Esophagus muscularis mucosa (tissue), 4 donors: ENCODE data around the gene KAZN. TPM values are rescaled to one million over a fixed set of nuclear protein-coding genes. Genes with fewer than 3 reads are reported as not detected.

Experiments used
- DNase-seq: peaks from one replicate; pipeline ENCODE4 v3.0.0-alpha.2; 2017; ENCODE audit errors: extremely low spot score
- H3K27ac ChIP-seq, 4 donors: fragments of 200-600 bp; sonication (generic); replicated peaks in 1 of 4; 1 replicate in 3 of 4; 2 replicates in 1 of 4; pipeline ENCODE4 v1.5.1; 2016 to 2019; ENCODE audit warnings: mild to moderate bottlenecking in 1 of 4
- H3K27me3 ChIP-seq, 4 donors: fragments of 200-600 bp; sonication (generic); one replicate each; pipeline versions ENCODE4 v1.5.1 to v1.6.0; 2016 to 2019
- H3K36me3 ChIP-seq, 4 donors: fragments of 200-600 bp; sonication (generic); one replicate each; pipeline ENCODE4 v1.5.1; 2016 to 2019
- H3K4me1 ChIP-seq, 4 donors: fragments of 200-600 bp; sonication (generic); one replicate each; pipeline ENCODE4 v1.5.1; 2016 to 2019
- H3K4me3 ChIP-seq, 4 donors: fragments of 200-600 bp; sonication (generic); 1 replicate in 2 of 4; 2 replicates in 2 of 4; pipeline ENCODE4 v1.5.1; 2016 to 2019; ENCODE audit warnings: mild to moderate bottlenecking in 4 of 4, moderate library complexity in 1 of 4
- H3K9me3 ChIP-seq, 4 donors: fragments of 200-600 bp; sonication (generic); 1 replicate in 3 of 4; 2 replicates in 1 of 4; pipeline ENCODE4 v1.5.1; 2016 to 2019
- CTCF ChIP-seq, 3 experiments: fragments of 200-600 bp in 2 of 3; fragments of 450-650 bp in 1 of 3; sonication (generic) in 2 of 3; IDR thresholded peaks; one replicate each; pipeline ENCODE4 v1.5.1; 2017 to 2019; ENCODE audit warnings: antibody characterized with exemption in 3 of 3, mild to moderate bottlenecking in 2 of 3, moderate library complexity in 1 of 3
- EP300 ChIP-seq: sonication (generic); formaldehyde crosslinking; IDR thresholded peaks from one replicate; pipeline ENCODE4 v1.6.1; 2017; ENCODE audit warnings: antibody characterized with exemption
- POLR2A ChIP-seq: fragments of 450-650 bp; IDR thresholded peaks from one replicate; pipeline ENCODE4 v1.6.1; 2017; ENCODE audit warnings: antibody characterized with exemption, moderate library complexity, mild to moderate bottlenecking, low read depth
- POLR2AphosphoS5 ChIP-seq, 2 donors: sonication (generic); formaldehyde crosslinking; IDR thresholded peaks; one replicate each; pipeline ENCODE4 v1.6.1; 2017; ENCODE audit warnings: antibody characterized with exemption in 2 of 2
- WGBS: methylation state at CpG from one replicate; pipeline ENCODE4 v1.1.5; 2018; 5-methylcytosine and 5-hydroxymethylcytosine counted together
- intact Hi-C: fragments of 100-400 bp; cut with DNase I; formaldehyde crosslinking; loops from one replicate; pipeline ENCODE4 v1.15.1; 2023
- total RNA-seq, 4 donors: library from RNA; depleted of rRNA; stranded (reverse); fragments of >200 nt; gene quantifications; one replicate each; pipeline versions ENCODE4 v1.1.0 to v1.2.1, GENCODE V29; 2016

KAZN gene
- total RNA-seq, 4 donors from 2014 or later: 9.9 to 14.1 (median 11.9) TPM

- H3K27me3 ChIP-seq: no peaks in the 10 kb centered on the region
- H3K9me3 ChIP-seq: no peaks in the 10 kb centered on the region
- no peaks in the 10 kb centered on the region for H3K36me3 ChIP-seq
- intact Hi-C loops: loop anchor here (1.0 to 10.0 kb wide), 2 partner anchors 176 to 307 kb away; partner anchors contain the start of gene CTRC
- no peak overlapping the region for H3K27ac ChIP-seq
- TF ChIP-seq EP300: no peak
- TF ChIP-seq POLR2AphosphoS5 (IDR thresholded peaks at IDR 0.05): no peak
- TF ChIP-seq CTCF (IDR thresholded peaks at IDR 0.05): no peak
- no peak for TF ChIP-seq POLR2A
- no peak for DNase-seq
- WGBS: 72% methylated on average over 6 of the region's 6 CpGs
- no peaks in the 10 kb centered on the region for H3K4me1 ChIP-seq
- H3K4me3 ChIP-seq: no peak overlapping the region
These were observed 529.6 kb downstream of the KAZN start for GRCh38 chr1:15128077-15128476.

GRCh38 chr1:15128520-15129313 is 530.2 kb downstream of the KAZN start:
- no peak for DNase-seq
- 35% methylated on average over 12 of the region's 18 CpGs for WGBS
- H3K27ac ChIP-seq: no peak overlapping the region
- H3K9me3 ChIP-seq: no peaks in the 10 kb centered on the region
- intact Hi-C loops: loop anchor here (1.0 to 10.0 kb wide), 2 partner anchors 176 to 306 kb away; partner anchors contain the start of gene CTRC
- no peaks in the 10 kb centered on the region for H3K4me1 ChIP-seq
- H3K27me3 ChIP-seq: peaks cover 0 to 2% (median 0%) of the 10 kb centered on the region in 4 donors
- H3K36me3 ChIP-seq: no peaks in the 10 kb centered on the region
- H3K4me3 ChIP-seq: no peak overlapping the region
- TF ChIP-seq CTCF (IDR thresholded peaks at IDR 0.05): peak; percentile 85 to 91 (median 88)
- no peak for TF ChIP-seq POLR2AphosphoS5 (IDR thresholded peaks at IDR 0.05)
- TF ChIP-seq EP300: no peak
- no peak for TF ChIP-seq POLR2A

GRCh38 chr1:15129944-15130343 is 531.5 kb downstream of the KAZN start:
- Histone ChIP-seq H3K36me3 (no peaks in the 10 kb centered on the region), H3K27me3 (peaks cover 0 to 10% (median 0%) of the 10 kb centered on the region in 4 donors), H3K4me3 (no peak overlapping the region), H3K27ac (no peak overlapping the region), H3K9me3 (no peaks in the 10 kb centered on the region), H3K4me1 (no peaks in the 10 kb centered on the region)
- DNase-seq: no peak
- TF ChIP-seq EP300: no peak
- TF ChIP-seq POLR2AphosphoS5 (IDR thresholded peaks at IDR 0.05): no peak
- no peak for TF ChIP-seq POLR2A
- TF ChIP-seq CTCF (IDR thresholded peaks at IDR 0.05): no peak
- intact Hi-C loops: loop anchor here (10.0 kb wide), 1 partner anchor 305 kb away; the partner anchor contains the start of gene CTRC
- 90% methylated on average over 4 of the region's 4 CpGs for WGBS

GRCh38 chr1:15130607-15131006 is 532.1 kb downstream of the KAZN start:
- no peaks in the 10 kb centered on the region for H3K9me3 ChIP-seq
- DNase-seq: no peak
- H3K4me3 ChIP-seq: no peak overlapping the region
- WGBS: 100% methylated on average over 2 of the region's 3 CpGs
- no peaks in the 10 kb centered on the region for H3K36me3 ChIP-seq
- H3K27ac ChIP-seq: no peak overlapping the region
- TF ChIP-seq CTCF (IDR thresholded peaks at IDR 0.05): no peak
- peaks cover 0 to 10% (median 0%) of the 10 kb centered on the region in 4 donors for H3K27me3 ChIP-seq
- H3K4me1 ChIP-seq: no peaks in the 10 kb centered on the region
- intact Hi-C loops: no loop called here
